ENCODE measurements around the gene COL25A1.

COL25A1 gene

DNA sequence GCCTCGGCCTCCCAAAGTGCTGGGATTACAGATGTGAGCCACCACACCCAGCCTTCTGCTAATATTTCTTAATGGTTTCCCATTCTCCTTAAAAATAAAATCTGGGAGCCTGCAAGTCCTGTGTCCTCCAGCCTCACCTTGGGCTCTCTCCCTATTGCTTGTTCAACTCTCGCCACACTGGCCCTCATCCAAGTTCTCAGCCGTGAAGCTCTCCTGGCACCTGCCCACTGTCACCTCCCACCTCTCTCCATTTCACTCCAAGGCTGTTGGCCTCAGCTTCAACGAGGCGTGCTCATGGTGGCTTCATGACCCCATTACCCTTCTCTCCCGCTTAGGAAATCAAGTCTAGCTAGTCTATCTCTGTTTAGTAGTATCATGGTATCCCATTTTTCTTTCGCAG is 530.1 kb downstream of the COL25A1 start:
- TF ChIP-seq EZH2phosphoT487 (IDR thresholded peaks at IDR 0.05; ENCODE audit: low read depth), result no peak
- TF ChIP-seq, protein P1, sequence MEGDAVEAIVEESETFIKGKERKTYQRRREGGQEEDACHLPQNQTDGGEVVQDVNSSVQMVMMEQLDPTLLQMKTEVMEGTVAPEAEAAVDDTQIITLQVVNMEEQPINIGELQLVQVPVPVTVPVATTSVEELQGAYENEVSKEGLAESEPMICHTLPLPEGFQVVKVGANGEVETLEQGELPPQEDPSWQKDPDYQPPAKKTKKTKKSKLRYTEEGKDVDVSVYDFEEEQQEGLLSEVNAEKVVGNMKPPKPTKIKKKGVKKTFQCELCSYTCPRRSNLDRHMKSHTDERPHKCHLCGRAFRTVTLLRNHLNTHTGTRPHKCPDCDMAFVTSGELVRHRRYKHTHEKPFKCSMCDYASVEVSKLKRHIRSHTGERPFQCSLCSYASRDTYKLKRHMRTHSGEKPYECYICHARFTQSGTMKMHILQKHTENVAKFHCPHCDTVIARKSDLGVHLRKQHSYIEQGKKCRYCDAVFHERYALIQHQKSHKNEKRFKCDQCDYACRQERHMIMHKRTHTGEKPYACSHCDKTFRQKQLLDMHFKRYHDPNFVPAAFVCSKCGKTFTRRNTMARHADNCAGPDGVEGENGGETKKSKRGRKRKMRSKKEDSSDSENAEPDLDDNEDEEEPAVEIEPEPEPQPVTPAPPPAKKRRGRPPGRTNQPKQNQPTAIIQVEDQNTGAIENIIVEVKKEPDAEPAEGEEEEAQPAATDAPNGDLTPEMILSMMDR (IDR thresholded peaks at IDR 0.05; ENCODE audit: low read depth, low read length), result no peak
- H3K79me2 ChIP-seq (ENCODE audit: low read length), result no peaks in the 10 kb centered on the region
- no peak overlapping the region for H3K4me3 ChIP-seq (ENCODE audit: low read length)
- no peaks in the 10 kb centered on the region for H3K9me3 ChIP-seq (ENCODE audit: insufficient read depth, low read length)
- no peaks in the 10 kb centered on the region for H3K27me3 ChIP-seq (ENCODE audit: low read depth, low read length)
- H4K20me1 ChIP-seq (ENCODE audit: insufficient read depth, low read length), result no peaks in the 10 kb centered on the region
- H3K4me2 ChIP-seq (ENCODE audit: low read length), result no peak overlapping the region
- H2AFZ ChIP-seq (ENCODE audit: low read depth, low read length), result no peak overlapping the region
- no peak overlapping the region for H3K9ac ChIP-seq (ENCODE audit: low read length)
- H3K27ac ChIP-seq (ENCODE audit: low read length), result no peak overlapping the region
- peaks cover 2% of the 10 kb centered on the region; the same call in 1 of the 2 replicates for H3K4me1 ChIP-seq (ENCODE audit: low read length)
- H3K36me3 ChIP-seq (replicated peaks; ENCODE audit: low read depth, low read length), result no peaks in the 10 kb centered on the region

- H3K27me3 ChIP-seq (ENCODE audit: low read depth, low read length), result no peaks in the 10 kb centered on the region
- H3K4me1 ChIP-seq (ENCODE audit: low read length), result no peaks in the 10 kb centered on the region
- H3K27ac ChIP-seq (ENCODE audit: low read length), result no peak overlapping the region
- H4K20me1 ChIP-seq (ENCODE audit: insufficient read depth, low read length), result no peaks in the 10 kb centered on the region
- H3K79me2 ChIP-seq (ENCODE audit: low read length), result no peaks in the 10 kb centered on the region
- TF ChIP-seq, protein P1 (IDR thresholded peaks at IDR 0.05; ENCODE audit: low read depth, low read length), result no peak
- TF ChIP-seq EZH2phosphoT487 (IDR thresholded peaks at IDR 0.05; ENCODE audit: low read depth), result no peak
- H3K4me2 ChIP-seq (ENCODE audit: low read length), result no peak overlapping the region
- no peak overlapping the region for H3K9ac ChIP-seq (ENCODE audit: low read length)
- H3K9me3 ChIP-seq (ENCODE audit: insufficient read depth, low read length), result no peaks in the 10 kb centered on the region
- no peak overlapping the region for H3K4me3 ChIP-seq (ENCODE audit: low read length)
- H2AFZ ChIP-seq (ENCODE audit: low read depth, low read length), result no peak overlapping the region
- no peaks in the 10 kb centered on the region for H3K36me3 ChIP-seq (replicated peaks; ENCODE audit: low read depth, low read length)
Measured at GRCh38 chr4:108766058-108766457, 536.4 kb downstream of the COL25A1 start.

DNA sequence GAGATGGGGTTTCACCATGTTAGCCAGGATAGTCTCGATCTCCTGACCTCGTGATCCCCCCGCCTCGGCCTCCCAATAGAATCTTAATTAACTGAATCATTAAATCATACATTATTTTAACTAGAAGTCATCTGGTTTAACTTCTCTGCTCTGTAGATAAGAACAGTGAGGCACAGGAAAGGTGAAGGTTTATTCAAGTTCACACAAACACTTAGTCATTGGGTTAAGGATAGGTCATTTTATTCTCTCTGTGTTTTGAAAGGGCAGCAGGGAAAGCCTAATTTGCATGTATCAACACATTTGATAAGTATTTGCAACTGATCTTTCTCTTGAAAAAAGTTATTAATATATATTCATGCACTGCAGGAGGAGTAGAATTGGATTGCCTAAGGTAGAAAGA is 538.5 kb downstream of the COL25A1 start:
- Histone ChIP-seq H3K27me3 (ENCODE audit: low read depth, low read length) (no peaks in the 10 kb centered on the region), H2AFZ (ENCODE audit: low read depth, low read length) (no peak overlapping the region), H3K79me2 (ENCODE audit: low read length) (no peaks in the 10 kb centered on the region), H4K20me1 (ENCODE audit: insufficient read depth, low read length) (no peaks in the 10 kb centered on the region), H3K4me2 (ENCODE audit: low read length) (no peak overlapping the region), H3K9ac (ENCODE audit: low read length) (no peak overlapping the region), H3K36me3 (replicated peaks; ENCODE audit: low read depth, low read length) (no peaks in the 10 kb centered on the region), H3K9me3 (ENCODE audit: insufficient read depth, low read length) (no peaks in the 10 kb centered on the region), H3K4me3 (ENCODE audit: low read length) (no peak overlapping the region), H3K27ac (ENCODE audit: low read length) (no peak overlapping the region), H3K4me1 (ENCODE audit: low read length) (no peaks in the 10 kb centered on the region)
- TF ChIP-seq EZH2phosphoT487 (IDR thresholded peaks at IDR 0.05; ENCODE audit: low read depth), result no peak
- TF ChIP-seq, protein P1 (IDR thresholded peaks at IDR 0.05; ENCODE audit: low read depth, low read length), result no peak

DNA sequence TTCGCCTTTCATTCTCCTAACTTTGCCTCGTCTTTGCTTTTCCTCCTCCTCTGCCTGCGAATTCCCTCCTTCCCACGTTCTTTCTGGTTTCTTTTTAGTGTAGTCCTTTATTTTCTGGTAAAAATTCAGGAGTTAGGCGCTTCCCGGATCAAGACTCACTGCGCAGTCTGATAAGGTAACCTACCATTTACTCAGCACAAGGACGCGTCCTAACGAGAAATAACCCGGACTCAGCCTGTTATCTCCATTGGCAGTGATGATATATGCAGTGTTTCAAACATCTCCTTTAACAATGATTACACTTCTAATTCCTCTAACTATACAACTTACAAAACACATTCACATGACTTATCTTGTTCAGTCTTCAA is 539.2 kb downstream of the COL25A1 start:
- no peak overlapping the region for H3K4me3 ChIP-seq (ENCODE audit: low read length)

More for the DNA sequence above, 539.2 kb downstream of the COL25A1 start:
- TF ChIP-seq, protein P1 (IDR thresholded peaks at IDR 0.05; ENCODE audit: low read depth, low read length), result no peak
- TF ChIP-seq EZH2phosphoT487 (IDR thresholded peaks at IDR 0.05; ENCODE audit: low read depth), result no peak
- no peaks in the 10 kb centered on the region for H4K20me1 ChIP-seq (ENCODE audit: insufficient read depth, low read length)
- H3K36me3 ChIP-seq (replicated peaks; ENCODE audit: low read depth, low read length), result no peaks in the 10 kb centered on the region
- no peaks in the 10 kb centered on the region for H3K4me1 ChIP-seq (ENCODE audit: low read length)
- no peaks in the 10 kb centered on the region for H3K9me3 ChIP-seq (ENCODE audit: insufficient read depth, low read length)
- H3K4me2 ChIP-seq (ENCODE audit: low read length), result no peak overlapping the region
- H3K9ac ChIP-seq (ENCODE audit: low read length), result no peak overlapping the region
- H3K27me3 ChIP-seq (ENCODE audit: low read depth, low read length), result no peaks in the 10 kb centered on the region
- H3K79me2 ChIP-seq (ENCODE audit: low read length), result no peaks in the 10 kb centered on the region
- H2AFZ ChIP-seq (ENCODE audit: low read depth, low read length), result no peak overlapping the region
- H3K27ac ChIP-seq (ENCODE audit: low read length), result no peak overlapping the region
